Ramos (cell line): ENCODE results near the gene PLEKHA7.
"Not testable (repeated sequence)": the region's sequence is repeated elsewhere in the genome, so short reads cannot be mapped to it uniquely, and the experiment has no call there.

Experiments used
- in situ Hi-C: fragments of 300-500 bp; cut with MboI; formaldehyde crosslinking; loops from one replicate; pipeline ENCODE4 v1.14.3; 2022; ENCODE audit warnings: low sequenced_read_pairs; ENCODE audit not compliant: unreplicated experiment

PLEKHA7 gene

GRCh38 chr11:16893456-16894066 lies 120.7 kb downstream of the PLEKHA7 start:
- in situ Hi-C loops = no loop called here

- in situ Hi-C loops = no loop called here
Measured at GRCh38 chr11:16891964-16892363, 122.2 kb downstream of the PLEKHA7 start.

- in situ Hi-C loops = no loop called here
Measured at GRCh38 chr11:16891165-16891564, 123.0 kb downstream of the PLEKHA7 start.

- in situ Hi-C loops = no loop called here
Measured at GRCh38 chr11:16890442-16890841, 123.8 kb downstream of the PLEKHA7 start.

- in situ Hi-C loops = no loop called here
Measured at GRCh38 chr11:16889905-16890304, 124.3 kb downstream of the PLEKHA7 start.

GRCh38 chr11:16889010-16889409 lies 125.2 kb downstream of the PLEKHA7 start:
- in situ Hi-C loops = not testable (repeated sequence)

GRCh38 chr11:16887887-16888286 lies 126.3 kb downstream of the PLEKHA7 start:
- in situ Hi-C loops = not testable (repeated sequence)

- in situ Hi-C loops = no loop called here
Measured at GRCh38 chr11:16883174-16883573, 131.0 kb downstream of the PLEKHA7 start.

GRCh38 chr11:16881766-16882165 lies 132.4 kb downstream of the PLEKHA7 start:
- in situ Hi-C loops = no loop called here

- in situ Hi-C loops = no loop called here
Measured at GRCh38 chr11:16881074-16881709, 133.0 kb downstream of the PLEKHA7 start.

GRCh38 chr11:16880184-16880801 lies 133.9 kb downstream of the PLEKHA7 start:
- in situ Hi-C loops = no loop called here

- in situ Hi-C loops = no loop called here
Measured at GRCh38 chr11:16879690-16880089, 134.5 kb downstream of the PLEKHA7 start.

GRCh38 chr11:16876837-16877236 lies 137.4 kb downstream of the PLEKHA7 start:
- in situ Hi-C loops = no loop called here

- in situ Hi-C loops = no loop called here
Measured at GRCh38 chr11:16876053-16876752, 138.0 kb downstream of the PLEKHA7 start.

- in situ Hi-C loops = no loop called here
Measured at GRCh38 chr11:16874275-16874975, 139.8 kb downstream of the PLEKHA7 start.

GRCh38 chr11:16873289-16873688 lies 140.9 kb downstream of the PLEKHA7 start:
- in situ Hi-C loops = no loop called here

GRCh38 chr11:16871368-16871767 lies 142.8 kb downstream of the PLEKHA7 start:
- in situ Hi-C loops = no loop called here

GRCh38 chr11:16867097-16867496 lies 147.1 kb downstream of the PLEKHA7 start:
- in situ Hi-C loops = no loop called here

- in situ Hi-C loops = not testable (repeated sequence)
Measured at GRCh38 chr11:16864428-16864827, 149.8 kb downstream of the PLEKHA7 start.

GRCh38 chr11:16863389-16863788 lies 150.8 kb downstream of the PLEKHA7 start:
- in situ Hi-C loops = no loop called here
